GM21825 (cell line): ENCODE measurements around the gene U2AF1L4.

Source experiments
- ATAC-seq: cut with Tn5 transposase; IDR thresholded peaks from one replicate; pipeline ENCODE4 v1.9.1; 2021; ENCODE audit warnings: mild to moderate bottlenecking, moderate library complexity; ENCODE audit not compliant: unreplicated experiment

The U2AF1L4 gene

DNA sequence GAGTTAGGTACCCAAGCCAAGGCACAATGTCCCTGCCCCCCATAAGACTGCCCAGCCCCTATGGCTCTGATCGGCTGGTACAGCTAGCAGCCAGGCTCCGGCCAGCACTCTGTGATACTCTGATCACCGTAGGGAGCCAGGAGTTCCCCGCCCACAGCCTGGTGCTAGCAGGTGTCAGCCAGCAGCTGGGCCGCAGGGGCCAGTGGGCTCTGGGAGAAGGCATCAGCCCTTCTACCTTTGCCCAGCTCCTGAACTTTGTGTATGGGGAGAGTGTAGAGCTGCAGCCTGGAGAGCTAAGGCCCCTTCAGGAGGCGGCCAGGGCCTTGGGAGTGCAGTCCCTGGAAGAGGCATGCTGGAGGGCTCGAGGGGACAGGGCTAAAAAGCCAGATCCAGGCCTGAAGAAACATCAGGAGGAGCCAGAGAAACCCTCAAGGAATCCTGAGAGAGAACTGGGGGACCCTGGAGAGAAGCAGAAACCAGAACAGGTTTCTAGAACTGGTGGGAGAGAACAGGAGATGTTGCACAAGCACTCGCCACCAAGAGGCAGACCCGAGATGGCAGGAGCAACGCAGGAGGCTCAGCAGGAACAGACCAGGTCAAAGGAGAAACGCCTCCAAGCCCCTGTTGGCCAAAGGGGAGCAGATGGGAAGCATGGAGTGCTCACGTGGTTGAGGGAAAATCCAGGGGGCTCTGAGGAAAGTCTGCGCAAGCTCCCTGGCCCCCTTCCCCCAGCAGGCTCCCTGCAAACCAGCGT, 30.4 kb downstream of the U2AF1L4 start:
- ATAC-seq: no peak

- ATAC-seq: no peak
Measured at GRCh38 chr19:35713904-35714495, 31.2 kb downstream of the U2AF1L4 start.

GRCh38 chr19:35713506-35713850, 31.7 kb downstream of the U2AF1L4 start:
- no peak for ATAC-seq

- ATAC-seq: no peak
Measured at GRCh38 chr19:35712567-35713505, 32.4 kb downstream of the U2AF1L4 start.

DNA sequence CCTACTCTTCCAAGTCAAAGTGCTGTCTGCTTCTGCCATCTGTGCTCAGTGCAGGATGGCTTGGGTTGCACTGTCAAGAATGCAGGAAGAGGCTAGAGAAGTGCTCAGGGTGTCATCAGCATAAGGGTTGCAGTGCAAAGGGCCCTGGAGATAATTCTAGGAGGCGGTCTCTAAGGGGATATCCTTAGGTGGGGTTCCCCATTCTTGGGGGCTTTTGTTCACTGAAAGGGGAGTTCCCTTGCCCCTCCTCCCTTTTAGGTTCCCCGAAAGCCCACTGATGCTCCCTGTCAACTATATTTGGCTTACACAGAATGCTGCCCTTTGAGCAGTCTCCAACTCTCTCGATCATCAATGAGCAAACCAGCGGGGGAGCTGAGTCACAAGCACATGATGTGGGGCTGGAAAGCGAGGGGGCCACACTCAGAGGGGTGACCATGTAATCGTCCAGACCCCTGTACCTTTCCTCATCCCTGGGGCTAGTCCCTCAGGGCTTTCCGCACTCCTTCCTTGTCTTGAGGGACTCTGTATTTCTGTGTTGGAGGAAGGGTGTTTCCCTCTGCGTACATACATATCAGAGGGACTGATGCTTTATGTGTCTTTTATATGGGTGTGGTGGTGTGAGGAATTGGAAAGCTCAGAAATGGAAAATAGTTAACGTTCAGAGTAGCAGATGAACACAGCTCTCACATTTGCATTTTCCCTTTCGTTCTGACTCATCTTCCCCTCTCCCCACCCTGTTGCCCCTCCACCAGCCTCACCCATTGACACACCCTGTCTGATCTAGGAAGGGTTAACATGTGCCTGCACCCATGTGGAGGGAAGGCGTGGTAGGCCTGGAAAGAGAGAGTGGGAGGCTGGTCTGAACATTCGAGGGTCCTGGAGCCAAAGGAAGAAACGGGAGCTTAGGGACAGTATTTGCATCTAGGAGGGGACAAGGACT, 34.2 kb downstream of the U2AF1L4 start:
- ATAC-seq: no peak

- ATAC-seq: no peak
Measured at GRCh38 chr19:35708391-35708790, 36.8 kb downstream of the U2AF1L4 start.

DNA sequence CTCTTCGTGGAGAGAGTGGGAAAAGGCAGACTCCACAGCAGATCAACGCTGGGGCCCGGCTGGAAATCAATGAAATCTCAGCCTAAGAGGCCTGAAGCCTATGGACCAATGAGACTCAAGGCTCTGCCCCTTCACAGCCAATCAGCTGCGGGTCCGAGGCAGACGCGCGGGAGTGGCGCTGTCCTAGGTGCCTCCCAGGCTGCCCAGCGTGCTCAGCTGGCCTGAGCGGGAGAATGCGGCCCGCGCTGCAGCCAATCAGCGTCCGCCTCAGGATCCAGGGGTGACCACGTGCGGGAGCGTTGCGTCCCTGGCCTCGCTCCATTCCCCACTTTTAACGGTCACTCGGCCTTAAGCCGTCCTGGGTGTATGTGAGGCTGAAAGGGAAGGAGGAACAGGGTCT, 41.0 kb downstream of the U2AF1L4 start, which contains the start of gene ZBTB32:
ZBTB32 (plus strand) TSS at position 341 of the 400 bp plus-strand sequence. CDS start 10,069 bp downstream, outside the sequence.
- no peak for ATAC-seq

GRCh38 chr19:35703343-35703742, 41.9 kb downstream of the U2AF1L4 start:
- ATAC-seq: no peak

- peak; percentile 88 for ATAC-seq
Measured at GRCh38 chr19:35702223-35703012, 42.8 kb downstream of the U2AF1L4 start.

DNA sequence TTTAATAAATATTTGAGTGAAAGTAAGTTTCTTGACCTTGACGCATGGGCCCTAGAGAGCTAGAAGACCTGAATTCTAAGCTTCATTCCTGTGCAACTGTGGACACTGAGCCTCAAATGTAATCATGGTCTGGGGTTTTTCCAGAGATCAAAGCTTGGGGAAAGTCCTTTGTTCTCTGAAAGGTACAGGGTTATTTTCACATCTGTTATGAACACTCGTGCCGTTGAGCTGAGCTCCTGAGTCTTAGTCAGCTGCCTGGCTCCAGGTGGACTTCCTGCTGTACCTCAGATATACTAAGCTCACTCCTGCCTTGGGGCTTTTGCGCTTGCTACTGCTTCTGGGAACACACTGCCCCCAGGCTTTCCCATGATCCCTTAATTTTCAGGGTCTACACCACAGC, 48.4 kb downstream of the U2AF1L4 start:
- ATAC-seq: no peak

DNA sequence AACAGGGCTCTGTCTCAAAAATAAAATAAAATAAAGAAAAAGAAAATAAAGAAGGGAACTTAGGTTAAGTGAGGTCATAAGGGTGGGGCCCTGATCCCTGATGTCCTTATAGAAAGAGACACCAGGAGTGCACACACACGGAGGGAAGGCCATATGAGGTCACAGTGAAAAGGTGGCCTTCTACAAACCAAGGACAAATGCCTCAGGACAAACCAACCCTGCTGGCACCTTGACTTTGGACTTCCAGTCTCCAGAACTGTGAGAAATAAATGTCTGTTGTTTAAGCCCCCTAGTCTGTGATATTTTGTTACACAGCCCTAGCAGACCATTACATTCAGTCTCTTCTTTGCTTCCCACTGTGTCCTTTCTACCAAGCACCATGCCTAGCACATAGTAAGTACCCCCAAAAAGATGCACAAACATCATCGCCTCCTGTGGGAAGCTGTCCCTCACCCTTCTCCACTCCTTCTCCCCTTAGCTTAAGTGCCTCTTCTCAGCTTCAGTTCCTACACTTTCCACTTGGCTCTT, 49.3 kb downstream of the U2AF1L4 start:
- ATAC-seq: no peak

DNA sequence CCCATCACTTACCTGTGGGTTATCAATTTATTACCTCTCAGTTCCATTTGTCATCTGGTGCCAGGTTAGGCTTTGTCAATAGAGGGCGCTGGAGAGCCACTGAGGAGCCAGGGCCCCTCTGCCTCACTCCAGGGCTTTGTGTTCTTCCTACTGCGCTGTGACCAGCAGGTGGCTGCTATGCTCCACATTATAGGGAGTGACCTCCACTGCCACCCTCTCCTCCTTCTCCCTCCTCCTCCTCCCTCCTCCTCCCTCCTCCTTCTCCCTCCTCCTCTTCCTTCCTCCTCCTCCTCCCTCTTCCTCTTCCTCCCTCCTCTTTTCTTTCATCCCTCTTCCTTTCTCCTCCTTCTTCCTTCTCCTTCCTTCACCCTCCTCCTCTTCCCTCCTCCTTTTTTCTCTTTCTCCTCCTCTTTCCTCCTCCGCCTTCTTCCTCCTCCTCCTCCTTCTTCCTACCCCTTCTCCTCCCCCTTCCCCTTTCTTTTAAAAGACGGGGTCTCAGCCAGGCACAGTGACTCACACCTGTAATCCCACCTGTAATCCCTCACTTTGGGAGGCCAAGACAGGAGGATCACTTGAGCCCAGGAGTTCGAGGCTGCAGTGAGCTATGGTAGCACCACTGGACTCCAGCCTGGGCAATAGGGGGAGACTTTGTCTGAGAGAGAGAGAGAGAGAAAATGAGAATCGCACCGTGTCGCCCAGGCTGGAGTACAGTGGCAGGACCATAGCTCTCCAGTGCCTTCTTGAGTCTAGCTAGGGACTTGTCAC, 51.2 kb downstream of the U2AF1L4 start:
- peak; percentile 75 for ATAC-seq

DNA sequence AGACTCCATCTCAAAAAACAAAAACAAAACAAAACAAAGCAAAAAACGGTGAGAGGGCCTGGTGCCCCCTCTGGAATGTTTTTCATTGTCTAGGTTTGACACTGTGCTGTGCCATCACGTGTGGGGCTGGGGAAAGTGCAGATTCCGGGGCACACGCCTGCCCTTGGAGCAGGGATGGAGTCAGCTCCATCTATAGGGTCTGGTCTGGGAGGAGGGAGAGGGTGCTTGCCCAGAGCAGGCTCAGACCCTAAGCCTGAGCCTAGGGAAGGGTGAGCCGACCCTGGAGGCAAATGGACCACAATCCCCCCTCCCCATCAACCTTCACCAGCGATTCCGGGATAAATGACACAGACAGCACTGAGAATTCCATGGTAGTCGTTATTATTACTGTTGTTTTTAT, 51.8 kb downstream of the U2AF1L4 start:
- ATAC-seq: no peak
